PFSK-1 (cell line): Measurements from ENCODE around the gene TSPAN32.
A peak's percentile ranks its signal among the peaks of the same experiment; 100 is the strongest.

Experiments
- FOXP2 ChIP-seq: optimal IDR thresholded peaks from 2 replicates; pipeline ENCODE3; 2011; ENCODE audit warnings: borderline replicate concordance, control low read depth, inconsistent platforms; ENCODE audit not compliant: insufficient read depth; ENCODE audit errors: extremely low read length, extremely low read depth
- POLR2AphosphoS5 ChIP-seq: IDR thresholded peaks from 2 replicates; pipeline ENCODE4 v1.6.1; 2012; ENCODE audit warnings: low read depth, mild to moderate bottlenecking, control low read depth, low read length, moderate library complexity
- SIN3A ChIP-seq: IDR thresholded peaks from 2 replicates; pipeline ENCODE4 v1.6.1; 2012; ENCODE audit warnings: mild to moderate bottlenecking, low read length, moderate library complexity, borderline replicate concordance; ENCODE audit not compliant: insufficient read depth
- TAF1 ChIP-seq: IDR thresholded peaks from 2 replicates; pipeline ENCODE4 v1.6.1; 2012; ENCODE audit warnings: low read length, control low read depth, borderline replicate concordance; ENCODE audit not compliant: insufficient read depth
- TF ChIP-seq, protein P1 (sequence below), 2 experiments: IDR thresholded peaks; 2 replicates each; pipeline versions ENCODE4 v1.6.1 to v1.8.0; 2011 to 2012; ENCODE audit warnings: low read depth in 2 of 2, low read length in 2 of 2, control low read depth in 1 of 2, inconsistent platforms in 1 of 2, mild to moderate bottlenecking in 1 of 2, moderate library complexity in 1 of 2; ENCODE audit not compliant: insufficient read depth in 1 of 2

The TSPAN32 gene

DNA sequence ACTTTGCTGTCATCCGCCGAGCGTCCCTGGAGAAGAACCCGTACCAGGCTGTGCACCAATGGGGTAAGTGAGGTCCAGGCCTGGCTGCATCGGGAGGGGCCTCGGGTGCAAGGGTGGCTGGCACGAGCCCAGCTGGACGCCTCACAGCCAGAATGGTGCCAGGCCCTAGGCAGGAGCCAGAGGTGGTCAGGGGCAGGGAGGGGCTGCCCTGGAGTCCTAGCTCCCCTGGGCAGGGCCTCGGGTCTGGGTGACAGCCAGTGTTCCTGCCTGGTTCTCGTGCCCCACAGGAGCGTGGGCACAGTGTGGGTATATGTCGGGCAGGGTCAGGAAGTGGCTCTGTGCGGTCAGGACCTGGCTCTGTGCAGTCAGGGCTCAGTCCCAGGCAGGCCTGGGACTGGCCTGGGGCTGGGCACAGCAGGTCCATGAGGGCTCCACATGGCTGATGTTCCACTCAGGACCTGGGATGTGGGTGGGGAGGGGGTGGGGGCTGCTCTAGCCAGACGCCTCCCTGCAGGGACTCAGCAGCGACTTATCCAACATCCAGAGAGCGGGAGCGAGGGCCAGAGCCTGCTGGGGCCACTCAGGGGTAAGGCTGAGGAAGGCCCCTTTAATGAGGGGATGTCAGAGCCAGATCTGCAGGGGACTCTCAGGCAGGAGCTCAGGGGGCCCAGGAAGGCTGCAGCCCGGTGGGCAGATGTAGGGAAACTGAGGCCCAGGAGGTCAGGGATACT, 1.2 kb downstream of the TSPAN32 start:
- TF ChIP-seq FOXP2 (no peak), TAF1 (no peak), SIN3A (no peak), POLR2AphosphoS5 (no peak)
- TF ChIP-seq, protein P1, sequence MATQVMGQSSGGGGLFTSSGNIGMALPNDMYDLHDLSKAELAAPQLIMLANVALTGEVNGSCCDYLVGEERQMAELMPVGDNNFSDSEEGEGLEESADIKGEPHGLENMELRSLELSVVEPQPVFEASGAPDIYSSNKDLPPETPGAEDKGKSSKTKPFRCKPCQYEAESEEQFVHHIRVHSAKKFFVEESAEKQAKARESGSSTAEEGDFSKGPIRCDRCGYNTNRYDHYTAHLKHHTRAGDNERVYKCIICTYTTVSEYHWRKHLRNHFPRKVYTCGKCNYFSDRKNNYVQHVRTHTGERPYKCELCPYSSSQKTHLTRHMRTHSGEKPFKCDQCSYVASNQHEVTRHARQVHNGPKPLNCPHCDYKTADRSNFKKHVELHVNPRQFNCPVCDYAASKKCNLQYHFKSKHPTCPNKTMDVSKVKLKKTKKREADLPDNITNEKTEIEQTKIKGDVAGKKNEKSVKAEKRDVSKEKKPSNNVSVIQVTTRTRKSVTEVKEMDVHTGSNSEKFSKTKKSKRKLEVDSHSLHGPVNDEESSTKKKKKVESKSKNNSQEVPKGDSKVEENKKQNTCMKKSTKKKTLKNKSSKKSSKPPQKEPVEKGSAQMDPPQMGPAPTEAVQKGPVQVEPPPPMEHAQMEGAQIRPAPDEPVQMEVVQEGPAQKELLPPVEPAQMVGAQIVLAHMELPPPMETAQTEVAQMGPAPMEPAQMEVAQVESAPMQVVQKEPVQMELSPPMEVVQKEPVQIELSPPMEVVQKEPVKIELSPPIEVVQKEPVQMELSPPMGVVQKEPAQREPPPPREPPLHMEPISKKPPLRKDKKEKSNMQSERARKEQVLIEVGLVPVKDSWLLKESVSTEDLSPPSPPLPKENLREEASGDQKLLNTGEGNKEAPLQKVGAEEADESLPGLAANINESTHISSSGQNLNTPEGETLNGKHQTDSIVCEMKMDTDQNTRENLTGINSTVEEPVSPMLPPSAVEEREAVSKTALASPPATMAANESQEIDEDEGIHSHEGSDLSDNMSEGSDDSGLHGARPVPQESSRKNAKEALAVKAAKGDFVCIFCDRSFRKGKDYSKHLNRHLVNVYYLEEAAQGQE (IDR thresholded peaks at IDR 0.05; ENCODE audit: insufficient read depth in 1 of 2, low read depth in 2 of 2, low read length in 2 of 2), result no peak

DNA sequence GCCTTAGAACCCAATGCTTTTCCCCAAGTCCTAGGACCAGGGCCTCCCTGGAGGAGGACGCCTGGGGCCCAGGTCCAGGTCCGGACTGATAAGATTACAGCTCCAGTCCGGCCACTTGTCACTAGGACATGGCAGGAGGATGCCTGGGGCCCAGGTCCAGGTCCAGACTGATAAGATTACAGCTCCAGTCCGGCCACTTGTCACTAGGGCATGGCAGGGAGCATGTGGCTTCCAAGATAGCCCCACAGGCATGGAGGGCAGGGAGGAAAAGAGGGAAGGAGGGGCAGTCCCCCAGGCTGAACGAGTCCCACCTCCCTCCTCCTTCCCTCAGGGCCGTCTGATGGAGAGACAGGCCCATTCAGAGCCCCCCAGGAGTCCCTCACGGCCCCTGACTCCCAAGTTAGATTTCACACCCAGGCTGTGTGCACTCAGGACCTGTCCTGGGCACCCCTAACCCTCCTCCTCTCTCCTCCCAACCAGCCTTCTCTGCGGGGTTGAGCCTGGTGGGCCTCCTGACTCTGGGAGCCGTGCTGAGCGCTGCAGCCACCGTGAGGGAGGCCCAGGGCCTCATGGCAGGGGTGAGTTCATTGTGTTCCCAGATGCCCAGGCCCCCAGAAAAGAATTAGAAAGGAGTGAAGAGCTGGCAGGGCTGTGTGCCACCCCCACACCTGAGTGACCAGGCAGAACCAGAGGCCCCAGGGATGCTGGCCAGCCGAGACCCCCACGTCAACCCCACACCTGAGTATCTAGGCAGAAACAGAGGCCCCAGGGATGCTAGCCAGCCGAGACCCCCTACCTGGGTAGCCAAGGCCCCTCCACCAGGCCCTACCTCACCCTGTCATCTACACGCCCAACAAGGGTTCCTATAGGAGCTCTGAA, 2.1 kb downstream of the TSPAN32 start:
- no peak for TF ChIP-seq POLR2AphosphoS5
- no peak for TF ChIP-seq FOXP2
- TF ChIP-seq TAF1, result no peak
- TF ChIP-seq SIN3A, result no peak
- TF ChIP-seq, protein P1 (IDR thresholded peaks at IDR 0.05; ENCODE audit: insufficient read depth in 1 of 2, low read depth in 2 of 2, low read length in 2 of 2), result no peak

DNA sequence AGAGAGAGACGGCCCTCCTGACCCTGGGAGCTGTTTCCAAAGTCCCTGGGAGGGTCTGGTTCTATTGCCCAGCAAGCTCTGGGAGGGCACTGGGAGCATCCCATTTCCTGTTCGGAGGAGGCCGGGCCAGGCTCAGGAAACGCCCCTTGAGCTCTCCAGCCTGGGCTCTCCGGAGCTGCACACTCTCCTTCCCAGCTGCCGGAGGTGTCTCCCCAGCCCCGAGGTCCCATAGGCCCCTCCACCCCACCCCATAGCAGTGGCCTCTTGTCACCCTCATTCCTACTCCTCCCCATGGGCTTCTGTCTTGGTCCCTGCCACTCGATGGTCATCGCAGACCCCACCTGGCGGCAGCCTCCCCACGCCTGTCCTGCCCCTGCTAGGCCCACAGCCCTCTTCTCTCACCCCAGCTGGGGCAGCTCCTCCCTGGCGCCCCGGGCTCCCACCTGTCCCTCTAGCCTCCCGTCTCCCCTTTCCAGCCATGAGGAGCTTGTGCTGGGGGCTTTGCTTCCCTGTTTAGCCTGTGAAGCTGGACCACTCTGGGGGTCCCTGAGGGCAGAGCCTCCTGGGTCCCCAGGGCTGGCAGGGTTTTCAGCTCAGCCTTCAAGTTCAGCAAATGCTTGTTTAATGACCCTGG, 2.8 kb downstream of the TSPAN32 start:
- TF ChIP-seq, protein P1 (IDR thresholded peaks at IDR 0.05; ENCODE audit: insufficient read depth in 1 of 2, low read depth in 2 of 2, low read length in 2 of 2), result no peak
- TF ChIP-seq SIN3A (no peak), FOXP2 (no peak), TAF1 (no peak)

DNA sequence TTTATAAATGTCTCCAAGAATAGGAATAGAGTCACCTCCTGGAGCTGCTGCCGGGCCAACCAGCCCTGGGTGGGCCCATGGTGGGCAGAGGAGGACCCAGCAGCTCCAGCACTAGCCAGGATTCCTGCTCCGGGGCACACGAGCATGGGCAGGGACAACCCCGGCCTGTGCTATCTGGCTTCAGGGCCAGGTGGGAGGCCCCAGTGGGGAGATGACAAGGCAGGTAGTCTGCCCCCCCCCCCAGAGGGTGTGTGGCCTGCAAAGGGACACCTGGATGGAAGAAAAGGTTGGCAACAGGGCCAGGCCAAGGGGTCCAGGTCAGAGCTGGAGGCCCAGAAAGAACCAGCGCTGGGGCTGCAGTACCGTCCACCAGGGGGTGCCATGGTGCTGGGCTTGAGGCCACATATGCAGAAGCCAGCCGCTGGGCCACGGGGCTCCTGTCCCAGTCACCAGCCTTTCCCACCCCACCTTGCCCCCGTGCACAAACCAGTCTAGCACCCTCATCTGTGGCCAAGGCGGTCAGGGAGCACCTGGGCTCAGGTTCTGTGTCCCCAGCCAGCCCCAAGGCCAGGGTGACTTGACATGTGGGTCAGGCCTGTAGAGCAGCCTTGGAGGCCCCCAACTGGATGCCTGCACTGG, 3.4 kb downstream of the TSPAN32 start:
- TF ChIP-seq, protein P1 (IDR thresholded peaks at IDR 0.05; ENCODE audit: insufficient read depth in 1 of 2, low read depth in 2 of 2, low read length in 2 of 2), result no peak
- peak; percentile 65 for TF ChIP-seq FOXP2
